ENCODE data around the gene IQSEC1. TPM values are rescaled to one million over a fixed set of nuclear protein-coding genes. Genes with fewer than 3 reads are reported as not detected.
A peak's percentile ranks its signal among the peaks of the same experiment; 100 is the strongest.

The IQSEC1 gene
- total RNA-seq, 1 experiment from 2014 or later = 13.0 TPM

GRCh38 chr3:12967606-12968351, 105.5 kb downstream of the IQSEC1 start:
- ChIA-PET CTCF (interaction anchor here (0.7 kb wide), 1 partner anchor 795 kb away, joined by 4 read pairs; no protein-coding TSS in a partner anchor), POLR2A (ENCODE audit: low non-redundant PET) (interaction anchor here (0.6 kb wide), 1 partner anchor 14 kb away, joined by 6 read pairs; no protein-coding TSS in a partner anchor)
- DNase-seq (ENCODE audit: low spot score) = peak; percentile 88
- H3K4me3 ChIP-seq (ENCODE audit: low read depth, low read length, poor library complexity, severe bottlenecking) = peak overlapping the region; percentile 88
- no peak for TF ChIP-seq EZH2 (IDR thresholded peaks at IDR 0.05; ENCODE audit: borderline replicate concordance, low read depth, low read length, poor library complexity, severe bottlenecking)
- TF ChIP-seq, protein P1, sequence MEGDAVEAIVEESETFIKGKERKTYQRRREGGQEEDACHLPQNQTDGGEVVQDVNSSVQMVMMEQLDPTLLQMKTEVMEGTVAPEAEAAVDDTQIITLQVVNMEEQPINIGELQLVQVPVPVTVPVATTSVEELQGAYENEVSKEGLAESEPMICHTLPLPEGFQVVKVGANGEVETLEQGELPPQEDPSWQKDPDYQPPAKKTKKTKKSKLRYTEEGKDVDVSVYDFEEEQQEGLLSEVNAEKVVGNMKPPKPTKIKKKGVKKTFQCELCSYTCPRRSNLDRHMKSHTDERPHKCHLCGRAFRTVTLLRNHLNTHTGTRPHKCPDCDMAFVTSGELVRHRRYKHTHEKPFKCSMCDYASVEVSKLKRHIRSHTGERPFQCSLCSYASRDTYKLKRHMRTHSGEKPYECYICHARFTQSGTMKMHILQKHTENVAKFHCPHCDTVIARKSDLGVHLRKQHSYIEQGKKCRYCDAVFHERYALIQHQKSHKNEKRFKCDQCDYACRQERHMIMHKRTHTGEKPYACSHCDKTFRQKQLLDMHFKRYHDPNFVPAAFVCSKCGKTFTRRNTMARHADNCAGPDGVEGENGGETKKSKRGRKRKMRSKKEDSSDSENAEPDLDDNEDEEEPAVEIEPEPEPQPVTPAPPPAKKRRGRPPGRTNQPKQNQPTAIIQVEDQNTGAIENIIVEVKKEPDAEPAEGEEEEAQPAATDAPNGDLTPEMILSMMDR (conservative IDR thresholded peaks at IDR 0.05; ENCODE audit: low read depth, low read length) = no peak
- H3K9me3 ChIP-seq (ENCODE audit: low read depth, low read length, poor library complexity, severe bottlenecking) = no peaks in the 10 kb centered on the region
- H3K27me3 ChIP-seq (replicated peaks; ENCODE audit: insufficient read depth, low read depth, low read length, poor library complexity) = no peaks in the 10 kb centered on the region
- no TSS peak for BruUV-seq (replicated peaks)
- no peaks in the 10 kb centered on the region for H3K36me3 ChIP-seq (ENCODE audit: insufficient read depth, low read length, poor library complexity, severe bottlenecking)
- intact Hi-C loops (cut with micrococcal nuclease; ENCODE audit: unreplicated experiment) = no loop called here
- peaks cover 6% of the 10 kb centered on the region for H3K4me1 ChIP-seq (ENCODE audit: insufficient read depth, low read length, poor library complexity, severe bottlenecking)
- peak overlapping the region; percentile 78 for H3K27ac ChIP-seq (ENCODE audit: low read depth, low read length, poor library complexity, severe bottlenecking)

DNA sequence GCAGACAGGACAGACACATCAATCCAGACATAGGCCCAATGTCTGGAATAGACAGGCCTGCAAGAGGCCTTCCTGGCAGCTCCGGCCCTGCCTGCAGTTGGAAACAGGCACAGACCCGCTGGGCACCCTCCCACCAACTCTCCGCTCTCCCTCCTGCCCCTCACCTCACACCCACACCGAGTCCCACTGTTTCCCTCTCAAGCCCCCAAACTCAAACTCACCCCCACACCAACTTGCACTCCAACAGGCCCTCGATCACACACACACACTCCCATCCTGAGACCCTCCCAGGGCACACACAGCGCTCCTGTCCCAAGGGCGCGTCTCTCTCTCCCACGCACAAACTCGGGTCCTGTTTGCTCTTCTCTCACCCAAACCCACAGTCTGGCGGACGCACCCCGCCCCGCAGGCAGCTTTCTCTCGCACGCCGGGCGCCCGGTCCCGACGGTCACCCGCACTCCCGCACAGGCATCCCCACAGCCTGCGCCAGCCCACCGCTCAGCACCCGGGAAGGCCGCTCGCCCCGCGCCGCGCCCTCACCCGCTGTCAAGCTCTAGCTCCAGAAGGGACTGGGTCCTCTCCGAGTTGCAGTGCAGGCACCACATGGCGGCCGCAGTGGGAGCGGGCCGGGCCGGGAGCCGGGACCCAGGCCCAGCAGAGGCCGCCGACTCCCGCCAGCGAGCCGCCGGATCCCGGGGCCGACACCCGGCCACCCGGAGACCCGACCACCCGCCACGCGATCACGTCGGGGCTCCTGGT, 106.2 kb downstream of the IQSEC1 start:
- H3K9me3 ChIP-seq (ENCODE audit: low read depth, low read length, poor library complexity, severe bottlenecking) = no peaks in the 10 kb centered on the region
- ChIA-PET POLR2A (ENCODE audit: low non-redundant PET) (interaction anchor here (0.6 kb wide), 1 partner anchor 13 kb away, joined by 6 read pairs; no protein-coding TSS in a partner anchor), CTCF (interaction anchor here (0.6 kb wide), 1 partner anchor 1249 kb away, joined by 3 read pairs; no protein-coding TSS in a partner anchor)
- TF ChIP-seq, protein P1 (conservative IDR thresholded peaks at IDR 0.05; ENCODE audit: low read depth, low read length) = no peak
- TF ChIP-seq EZH2 (IDR thresholded peaks at IDR 0.05; ENCODE audit: borderline replicate concordance, low read depth, low read length, poor library complexity, severe bottlenecking) = no peak
- no peaks in the 10 kb centered on the region for H3K36me3 ChIP-seq (ENCODE audit: insufficient read depth, low read length, poor library complexity, severe bottlenecking)
- peaks cover 6% of the 10 kb centered on the region for H3K4me1 ChIP-seq (ENCODE audit: insufficient read depth, low read length, poor library complexity, severe bottlenecking)
- intact Hi-C loops (cut with micrococcal nuclease; ENCODE audit: unreplicated experiment) = no loop called here
- BruUV-seq (replicated peaks) = no TSS peak
- peak overlapping the region; percentile 88 for H3K4me3 ChIP-seq (ENCODE audit: low read depth, low read length, poor library complexity, severe bottlenecking)
- peak overlapping the region; percentile 78 for H3K27ac ChIP-seq (ENCODE audit: low read depth, low read length, poor library complexity, severe bottlenecking)
- DNase-seq (ENCODE audit: low spot score) = no peak
- H3K27me3 ChIP-seq (replicated peaks; ENCODE audit: insufficient read depth, low read depth, low read length, poor library complexity) = no peaks in the 10 kb centered on the region

GRCh38 chr3:12965999-12966846, 107.0 kb downstream of the IQSEC1 start:
- Histone ChIP-seq H3K27me3 (replicated peaks; ENCODE audit: insufficient read depth, low read depth, low read length, poor library complexity) (no peaks in the 10 kb centered on the region), H3K4me1 (ENCODE audit: insufficient read depth, low read length, poor library complexity, severe bottlenecking) (peaks cover 6% of the 10 kb centered on the region), H3K27ac (ENCODE audit: low read depth, low read length, poor library complexity, severe bottlenecking) (peak overlapping the region; percentile 78), H3K9me3 (ENCODE audit: low read depth, low read length, poor library complexity, severe bottlenecking) (no peaks in the 10 kb centered on the region), H3K4me3 (ENCODE audit: low read depth, low read length, poor library complexity, severe bottlenecking) (peak overlapping the region; percentile 88), H3K36me3 (ENCODE audit: insufficient read depth, low read length, poor library complexity, severe bottlenecking) (no peaks in the 10 kb centered on the region)
- intact Hi-C loops (cut with micrococcal nuclease; ENCODE audit: unreplicated experiment) = no loop called here
- ChIA-PET POLR2A (ENCODE audit: low non-redundant PET) (interaction anchor here (0.6 kb wide), 1 partner anchor 93 kb away, joined by 3 read pairs; no protein-coding TSS in a partner anchor), CTCF (interaction anchor here (0.6 kb wide), 1 partner anchor 1250 kb away, joined by 3 read pairs; no protein-coding TSS in a partner anchor)
- BruUV-seq (replicated peaks) = no TSS peak
- no peak for DNase-seq (ENCODE audit: low spot score)
- TF ChIP-seq EZH2 (IDR thresholded peaks at IDR 0.05; ENCODE audit: borderline replicate concordance, low read depth, low read length, poor library complexity, severe bottlenecking) = no peak
- TF ChIP-seq, protein P1 (conservative IDR thresholded peaks at IDR 0.05; ENCODE audit: low read depth, low read length) = no peak

Data from A673 (cell line).